AG04450 (cell line): ENCODE results near the gene CGB3. TPM values are rescaled to one million over a fixed set of nuclear protein-coding genes. Genes with fewer than 3 reads are reported as not detected.
A peak's percentile ranks its signal among the peaks of the same experiment; 100 is the strongest.
"Not testable (repeated sequence)": the region's sequence is repeated elsewhere in the genome, so short reads cannot be mapped to it uniquely, and the experiment has no call there.

ENCODE experiments used
- CTCF ChIA-PET: fragments of 300-600, 350-600 bp; formaldehyde crosslinking; extraction: SDS; loops from one replicate; lab custom pipeline; 2022; ENCODE audit warnings: antibody characterized with exemption, inconsistent platforms; lab: Charles Lee
- POLR2A ChIA-PET: fragments of 350-600 bp; formaldehyde crosslinking; extraction: SDS; loops from one replicate; lab custom pipeline; 2021; ENCODE audit warnings: antibody characterized with exemption, inconsistent platforms; lab: Yijun Ruan, JAX
- DNase-seq: peaks from one replicate; pipeline ENCODE4 v3.0.0-alpha.2; 2011; ENCODE audit warnings: low read depth, low spot score
- H3K27ac ChIP-seq: one replicate; pipeline ENCODE4 v1.5.1; 2012; ENCODE audit warnings: low read depth, low read length, control low read depth
- H3K27me3 ChIP-seq: one replicate; pipeline ENCODE4 v1.6.0; 2012; ENCODE audit warnings: low read length; ENCODE audit not compliant: control insufficient read depth, insufficient read depth
- H3K4me3 ChIP-seq: 2 replicates; pipeline ENCODE4 v1.5.1; 2011; ENCODE audit warnings: mild to moderate bottlenecking, low read depth, low read length, control low read depth
- H3K9me3 ChIP-seq: 2 replicates; pipeline ENCODE4 v1.5.1; 2012; ENCODE audit warnings: low read length; ENCODE audit not compliant: control insufficient read depth, insufficient read depth
- polyA plus RNA-seq: library from polyadenylated mRNA; depleted of rRNA; stranded (reverse); fragments of >200 nt; gene quantifications from 2 replicates; pipeline ENCODE4 v1.2.3, GENCODE V29; 2011
- TF ChIP-seq, protein P1 (sequence below): IDR thresholded peaks from 2 replicates; pipeline ENCODE4 v1.5.1; 2011; ENCODE audit warnings: low read depth, low read length, control low read depth, inconsistent platforms

CGB3 gene
- polyA plus RNA-seq, 1 experiment: not detected

DNA sequence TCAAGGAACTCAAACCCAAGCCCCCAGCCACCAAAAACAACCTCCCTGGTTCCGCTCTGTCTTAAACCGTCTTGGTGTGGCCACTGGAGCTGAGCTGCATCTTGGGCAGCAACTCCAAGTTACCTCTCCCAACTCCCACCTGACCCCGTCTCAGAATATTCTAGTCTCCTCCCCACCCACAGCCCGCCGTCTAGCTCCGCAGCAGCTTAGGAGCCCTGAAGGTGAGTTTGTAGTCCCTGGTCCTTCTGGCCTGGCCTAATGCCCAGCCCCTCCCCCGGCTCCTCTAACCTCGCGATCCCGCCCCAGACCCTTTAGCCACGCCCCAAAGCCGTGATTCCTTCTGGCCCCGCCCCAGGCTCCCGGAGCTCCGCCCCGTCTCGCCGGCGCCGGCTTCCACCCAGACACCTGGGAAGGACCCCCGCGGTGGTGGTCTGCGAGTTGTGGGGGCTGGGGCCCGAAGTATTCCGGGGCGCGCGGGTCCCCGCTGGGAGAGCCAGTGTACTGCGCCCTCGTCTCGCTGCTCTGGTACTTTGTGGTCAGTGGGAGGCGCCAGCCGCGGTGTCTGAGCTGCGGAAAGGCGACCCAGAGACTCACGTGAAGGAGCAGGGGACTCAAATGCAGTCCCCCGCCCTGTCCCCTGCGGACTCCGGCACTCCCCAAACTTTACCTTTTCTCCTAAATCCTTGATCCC, 4.7 kb downstream of the CGB3 start:
- Histone ChIP-seq H3K9me3 (no peaks in the 10 kb centered on the region; the same call in 1 of the 2 replicates), H3K27ac (no peak overlapping the region), H3K4me3 (peak overlapping the region; percentile 10; the same call in 1 of the 2 replicates), H3K27me3 (no peaks in the 10 kb centered on the region)
- CTCF ChIA-PET: interaction anchor here (0.6 to 3.7 kb wide), 4 partner anchors 21 to 453 kb away, joined by 3 to 28 read pairs (median 6); partner anchors contain the start of genes GYS1 and RUVBL2
- POLR2A ChIA-PET: interaction anchor here (1.0 kb wide), 1 partner anchor 26 kb away, joined by 3 read pairs; the partner anchor contains the start of genes GYS1 and RUVBL2
- TF ChIP-seq, protein P1, sequence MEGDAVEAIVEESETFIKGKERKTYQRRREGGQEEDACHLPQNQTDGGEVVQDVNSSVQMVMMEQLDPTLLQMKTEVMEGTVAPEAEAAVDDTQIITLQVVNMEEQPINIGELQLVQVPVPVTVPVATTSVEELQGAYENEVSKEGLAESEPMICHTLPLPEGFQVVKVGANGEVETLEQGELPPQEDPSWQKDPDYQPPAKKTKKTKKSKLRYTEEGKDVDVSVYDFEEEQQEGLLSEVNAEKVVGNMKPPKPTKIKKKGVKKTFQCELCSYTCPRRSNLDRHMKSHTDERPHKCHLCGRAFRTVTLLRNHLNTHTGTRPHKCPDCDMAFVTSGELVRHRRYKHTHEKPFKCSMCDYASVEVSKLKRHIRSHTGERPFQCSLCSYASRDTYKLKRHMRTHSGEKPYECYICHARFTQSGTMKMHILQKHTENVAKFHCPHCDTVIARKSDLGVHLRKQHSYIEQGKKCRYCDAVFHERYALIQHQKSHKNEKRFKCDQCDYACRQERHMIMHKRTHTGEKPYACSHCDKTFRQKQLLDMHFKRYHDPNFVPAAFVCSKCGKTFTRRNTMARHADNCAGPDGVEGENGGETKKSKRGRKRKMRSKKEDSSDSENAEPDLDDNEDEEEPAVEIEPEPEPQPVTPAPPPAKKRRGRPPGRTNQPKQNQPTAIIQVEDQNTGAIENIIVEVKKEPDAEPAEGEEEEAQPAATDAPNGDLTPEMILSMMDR: no peak
- no peak for DNase-seq

DNA sequence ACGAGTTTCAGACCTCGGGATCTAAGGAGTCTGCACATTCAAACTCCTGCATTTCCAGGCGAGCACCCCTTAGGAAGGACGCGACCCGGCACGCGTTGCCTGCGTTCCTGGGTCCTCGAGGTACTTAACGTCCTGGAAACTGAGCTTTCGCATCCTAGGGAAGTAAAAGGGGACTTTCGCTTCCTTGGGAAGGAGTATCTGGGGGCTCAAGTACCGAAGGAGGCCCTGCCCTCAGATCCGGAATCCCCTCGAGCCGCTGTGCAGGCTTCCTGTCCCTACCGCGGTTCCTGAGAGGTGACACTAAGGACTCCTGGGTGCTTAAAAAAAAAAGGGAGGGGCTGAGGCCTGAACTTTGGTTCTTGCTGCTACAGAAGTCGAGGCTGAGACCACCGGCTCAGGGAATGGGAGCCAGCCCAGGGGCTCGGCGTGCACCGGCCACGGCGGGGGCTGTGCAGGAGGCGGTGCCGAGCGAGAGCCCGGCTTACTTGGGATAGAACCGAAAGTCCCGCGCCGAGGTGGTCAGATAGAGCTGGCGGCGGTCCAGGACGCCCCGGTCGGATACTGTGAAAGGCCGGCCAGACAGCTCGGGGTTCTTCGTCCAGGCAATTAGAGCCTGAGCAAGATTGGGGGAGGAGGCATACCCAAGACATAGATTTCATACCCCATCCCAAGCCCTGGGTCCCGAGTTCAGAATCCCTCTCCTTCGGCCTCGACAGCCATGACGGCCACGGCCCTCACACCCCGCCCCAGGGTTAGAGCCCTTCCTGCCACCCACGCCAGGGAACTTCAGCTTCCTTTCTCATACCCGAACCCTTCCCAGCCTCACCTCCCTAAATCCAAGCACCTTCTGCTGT, 5.5 kb downstream of the CGB3 start:
- CTCF ChIA-PET: interaction anchor here (0.6 to 3.7 kb wide), 6 partner anchors 20 to 453 kb away, joined by 3 to 28 read pairs (median 6); partner anchors contain the start of genes CGB7, GYS1 and RUVBL2

DNA sequence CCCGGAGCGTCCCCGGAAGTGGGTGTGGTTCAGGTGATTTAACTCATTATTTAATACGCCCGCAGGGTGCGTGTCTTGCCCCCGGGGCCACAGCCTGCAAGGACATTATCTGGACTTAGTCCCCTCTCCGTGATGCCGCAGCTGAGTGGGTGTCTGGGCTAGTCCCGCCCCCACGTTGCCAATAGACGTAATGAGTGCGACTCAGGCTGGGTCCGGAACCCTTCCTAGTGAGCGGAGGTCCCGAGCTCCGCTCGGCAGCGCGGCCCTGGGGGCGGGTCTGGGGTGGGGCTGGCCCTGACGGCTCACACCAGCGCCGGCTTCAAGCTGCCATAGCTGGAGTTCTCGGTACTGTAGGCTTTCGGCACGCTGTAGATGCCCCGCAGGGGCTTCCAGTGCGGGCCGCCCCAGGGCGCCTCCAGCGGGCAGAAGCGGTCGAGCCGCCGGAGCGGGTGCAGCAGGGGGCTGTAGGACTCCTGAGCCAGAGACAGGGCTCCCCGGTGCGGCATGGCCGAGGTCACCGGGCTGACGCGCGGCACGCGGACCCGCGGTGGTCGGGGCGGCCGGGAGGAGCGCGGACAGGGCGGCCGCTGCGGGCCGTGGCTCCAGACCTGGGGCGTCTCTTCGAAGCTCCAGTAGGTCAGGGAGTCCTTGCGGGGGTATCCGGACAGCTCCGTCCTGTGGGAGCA, 6.3 kb downstream of the CGB3 start:
- no peaks in the 10 kb centered on the region; the same call in 1 of the 2 replicates for H3K9me3 ChIP-seq
- no peaks in the 10 kb centered on the region for H3K27me3 ChIP-seq
- no peak overlapping the region for H3K27ac ChIP-seq
- peak overlapping the region; percentile 49 for H3K4me3 ChIP-seq
- ChIA-PET CTCF (interaction anchor here (0.6 to 3.7 kb wide), 5 partner anchors 19 to 181 kb away, joined by 3 to 28 read pairs (median 5); partner anchors contain the start of genes CGB7 and RUVBL2), POLR2A (interaction anchor here (0.6 to 0.9 kb wide), 4 partner anchors 9 to 40 kb away, joined by 3 to 4 read pairs (median 3); partner anchors contain the start of genes CGB7, GYS1 and RUVBL2)
- no peak for DNase-seq
- TF ChIP-seq, protein P1: peak; percentile 58

More for the DNA sequence above, 5.5 kb downstream of the CGB3 start:
- peak overlapping the region; percentile 49 for H3K4me3 ChIP-seq
- DNase-seq, H3K27ac ChIP-seq, H3K9me3 ChIP-seq, H3K27me3 ChIP-seq: not testable (repeated sequence)
- POLR2A ChIA-PET: interaction anchor here (1.0 kb wide), 1 partner anchor 25 kb away, joined by 3 read pairs; the partner anchor contains the start of genes GYS1 and RUVBL2

DNA sequence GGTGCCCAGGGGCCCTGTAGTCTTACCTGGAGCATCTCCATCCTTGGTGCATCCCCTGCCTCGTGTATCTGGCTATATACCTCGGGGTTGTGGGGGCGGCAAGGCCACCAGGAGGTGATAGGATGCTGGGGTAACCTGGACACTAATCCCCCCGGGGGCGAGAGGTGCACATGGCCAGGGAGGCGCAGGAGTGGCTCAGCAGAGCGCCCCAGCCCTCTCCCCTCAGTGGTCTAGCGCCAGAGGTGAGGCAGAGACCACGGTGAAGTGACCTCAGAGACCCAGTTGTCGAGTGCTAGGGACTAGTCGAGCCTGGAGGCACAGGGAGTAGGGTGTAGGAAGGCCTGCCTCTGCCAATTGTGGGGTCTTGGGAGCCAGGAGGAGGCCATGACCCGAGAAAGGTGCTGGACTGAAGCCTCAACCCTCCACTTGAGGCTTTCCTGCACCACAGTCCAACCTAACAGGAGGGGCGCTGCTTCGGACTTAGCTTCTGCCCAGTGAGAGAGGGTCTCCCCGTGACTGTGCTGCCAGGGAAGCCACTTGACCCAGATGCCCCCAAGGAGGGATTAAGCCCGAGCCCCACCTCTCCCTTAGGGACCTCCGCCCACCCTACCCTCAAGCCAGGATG, 7.0 kb downstream of the CGB3 start, which contains the start of gene LHB:
Gene LHB (minus strand): TSS at position 51 of the 625 bp plus-strand sequence. CDS start 10 bp downstream, at position 41.
- no peak for DNase-seq
- TF ChIP-seq, protein P1: no peak
- Histone ChIP-seq H3K9me3 (no peaks in the 10 kb centered on the region; the same call in 1 of the 2 replicates), H3K27me3 (no peaks in the 10 kb centered on the region), H3K4me3 (peak within 1 kb of the TSS; percentile 49), H3K27ac (no peak within 1 kb of the TSS)
- ChIA-PET POLR2A (interaction anchor here (0.6 to 0.9 kb wide), 4 partner anchors 8 to 41 kb away, joined by 3 to 4 read pairs (median 3); partner anchors contain the start of genes CGB7, GYS1 and RUVBL2), CTCF (interaction anchor here (0.6 to 3.7 kb wide), 4 partner anchors 18 to 120 kb away, joined by 3 to 28 read pairs (median 4); partner anchors contain the start of genes CGB7 and RUVBL2)
